Urinary bladder (tissue), 4 donors: ENCODE data around the gene CCNJL. TPM values are rescaled to one million over a fixed set of nuclear protein-coding genes. Genes with fewer than 3 reads are reported as not detected.

Experiments used
- DNase-seq: peaks from one replicate; pipeline ENCODE4 v3.0.0-alpha.2; 2015; ENCODE audit errors: extremely low spot score
- H3K27ac ChIP-seq: one replicate; pipeline ENCODE4 v1.5.1; 2013; ENCODE audit warnings: low read depth, mild to moderate bottlenecking, moderate library complexity
- H3K36me3 ChIP-seq: one replicate; pipeline ENCODE4 v1.6.1; 2013; ENCODE audit warnings: mild to moderate bottlenecking, moderate library complexity; ENCODE audit not compliant: insufficient read depth
- H3K4me1 ChIP-seq: one replicate; pipeline ENCODE4 v1.6.1; 2013; ENCODE audit warnings: mild to moderate bottlenecking, moderate library complexity; ENCODE audit not compliant: insufficient read depth
- H3K4me3 ChIP-seq: one replicate; pipeline ENCODE4 v1.5.1; 2013; ENCODE audit warnings: low read depth, low read length
- WGBS: extraction: QIAGEN DNeasy Blood & Tissue Kit; methylation state at CpG from one replicate; pipeline ENCODE4 v1.1.7; 2013; 5-methylcytosine and 5-hydroxymethylcytosine counted together
- polyA plus RNA-seq: library from polyadenylated mRNA; stranded (reverse); fragments of 200-250 nt; gene quantifications from one replicate; pipeline ENCODE4 v1.2.3, GENCODE V29; 2013
- total RNA-seq: library from RNA; depleted of rRNA; stranded (reverse); fragments of >200 nt; gene quantifications from one replicate; pipeline ENCODE4 v1.2.3, GENCODE V29; 2014
- donor health status: healthy with polysubstance abuse.
- donor health status: healthy.

Gene CCNJL
- total and polyA plus RNA-seq, 2 donors = 2.0 to 4.7 TPM

DNA sequence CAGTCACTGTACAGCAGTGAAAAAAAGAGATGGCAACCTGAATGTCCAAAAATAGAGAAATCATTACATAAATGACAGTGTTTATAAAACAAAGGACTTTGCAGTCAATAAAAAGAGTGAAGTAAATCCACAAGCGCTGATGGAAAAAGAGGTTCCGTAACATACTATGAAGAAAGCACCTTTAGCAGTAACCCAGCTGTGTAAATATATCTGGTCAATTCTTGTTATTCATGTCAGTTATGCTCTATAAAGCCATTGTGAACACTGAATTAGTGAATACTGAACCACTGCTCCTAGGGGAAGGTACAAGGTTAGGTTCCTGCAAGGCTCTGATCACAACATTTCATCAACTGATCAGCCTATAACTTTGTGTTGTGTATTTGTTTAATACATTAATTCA, 39.5 kb downstream of the CCNJL start:
- no peak for DNase-seq
- Histone ChIP-seq H3K36me3 (no peaks in the 10 kb centered on the region), H3K4me1 (no peaks in the 10 kb centered on the region), H3K27ac (no peak overlapping the region), H3K4me3 (no peak overlapping the region)
- WGBS = 66% methylated on average over 2 of the region's 2 CpGs

DNA sequence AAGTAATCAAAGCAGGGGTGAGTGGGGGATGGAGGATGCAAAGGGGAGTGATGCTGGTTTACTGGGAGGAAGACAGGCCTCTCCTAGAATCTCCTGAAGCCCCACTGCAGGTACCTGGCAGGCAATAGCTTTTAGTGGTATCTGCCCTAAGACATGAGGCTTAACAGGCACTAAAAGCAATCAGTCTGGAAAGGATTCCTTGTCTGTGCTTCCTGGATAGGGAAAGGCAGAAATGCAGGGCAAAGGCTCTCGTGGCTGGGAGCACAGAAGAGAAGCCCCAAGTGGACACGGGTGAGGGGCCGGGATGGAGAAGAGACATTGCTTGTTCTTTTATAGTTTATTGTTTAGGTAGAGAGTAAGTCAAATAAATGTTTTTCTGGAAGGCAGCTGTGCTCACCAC, 40.1 kb downstream of the CCNJL start:
- no peak for DNase-seq
- H3K4me1 ChIP-seq = no peaks in the 10 kb centered on the region
- H3K27ac ChIP-seq = no peak overlapping the region
- H3K36me3 ChIP-seq = no peaks in the 10 kb centered on the region
- WGBS = 56% methylated on average over 3 of the region's 3 CpGs
- no peak overlapping the region for H3K4me3 ChIP-seq

DNA sequence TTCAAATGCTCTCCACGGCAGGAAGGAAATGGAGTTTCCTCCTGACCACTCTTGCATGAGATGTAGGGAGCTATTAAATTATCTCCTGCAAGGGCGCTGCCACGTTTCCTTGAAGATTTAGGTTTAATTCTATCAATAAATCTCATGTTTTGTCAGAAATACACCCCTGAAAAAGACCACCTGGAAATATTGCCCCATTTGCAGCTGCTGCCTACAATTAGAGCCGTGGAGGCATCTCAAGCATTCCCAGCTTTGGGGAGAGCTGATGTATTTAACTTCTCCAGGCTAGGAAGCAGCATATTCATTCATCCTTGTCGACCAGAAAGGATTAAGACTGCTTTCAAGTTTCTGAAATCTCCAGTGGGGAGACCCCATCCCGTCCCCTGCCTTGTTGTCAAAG, 40.5 kb downstream of the CCNJL start:
- H3K36me3 ChIP-seq = no peaks in the 10 kb centered on the region
- no peaks in the 10 kb centered on the region for H3K4me1 ChIP-seq
- no peak overlapping the region for H3K27ac ChIP-seq
- DNase-seq = no peak
- H3K4me3 ChIP-seq = no peak overlapping the region
- 58% methylated on average over 6 of the region's 6 CpGs for WGBS

DNA sequence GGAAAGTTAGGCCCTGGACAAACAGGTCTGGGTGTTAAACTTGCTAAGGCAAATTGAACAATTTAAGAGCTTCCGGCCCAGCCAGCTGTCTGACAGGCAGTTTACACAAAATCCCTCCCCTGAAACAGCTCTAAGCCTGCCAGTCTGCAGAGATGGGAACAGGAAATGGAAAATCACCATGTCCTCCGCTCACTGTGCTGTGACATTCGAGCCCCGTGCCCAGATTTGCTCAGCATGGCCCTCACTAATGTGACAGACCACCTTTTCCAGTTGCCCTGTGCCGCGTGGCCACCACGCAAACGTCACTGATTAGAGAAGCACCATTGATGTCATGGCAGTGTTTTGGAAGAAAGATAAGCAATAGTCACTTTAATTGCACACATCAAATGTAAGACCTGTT, 41.0 kb downstream of the CCNJL start:
- Histone ChIP-seq H3K27ac (no peak overlapping the region), H3K36me3 (no peaks in the 10 kb centered on the region), H3K4me3 (no peak overlapping the region), H3K4me1 (no peaks in the 10 kb centered on the region)
- 55% methylated on average over 8 of the region's 8 CpGs for WGBS
- DNase-seq = peak; percentile 55

- no peak overlapping the region for H3K4me3 ChIP-seq
- no peaks in the 10 kb centered on the region for H3K4me1 ChIP-seq
- WGBS = 61% methylated on average over 4 of the region's 4 CpGs
- DNase-seq = no peak
- no peaks in the 10 kb centered on the region for H3K36me3 ChIP-seq
- no peak overlapping the region for H3K27ac ChIP-seq
Measured at GRCh38 chr5:160270704-160271103, 41.7 kb downstream of the CCNJL start.

GRCh38 chr5:160269017-160269416, 43.3 kb downstream of the CCNJL start:
- Histone ChIP-seq H3K27ac (no peak overlapping the region), H3K4me3 (no peak overlapping the region), H3K36me3 (no peaks in the 10 kb centered on the region), H3K4me1 (no peaks in the 10 kb centered on the region)
- no peak for DNase-seq
- 51% methylated on average over 10 of the region's 10 CpGs for WGBS

DNA sequence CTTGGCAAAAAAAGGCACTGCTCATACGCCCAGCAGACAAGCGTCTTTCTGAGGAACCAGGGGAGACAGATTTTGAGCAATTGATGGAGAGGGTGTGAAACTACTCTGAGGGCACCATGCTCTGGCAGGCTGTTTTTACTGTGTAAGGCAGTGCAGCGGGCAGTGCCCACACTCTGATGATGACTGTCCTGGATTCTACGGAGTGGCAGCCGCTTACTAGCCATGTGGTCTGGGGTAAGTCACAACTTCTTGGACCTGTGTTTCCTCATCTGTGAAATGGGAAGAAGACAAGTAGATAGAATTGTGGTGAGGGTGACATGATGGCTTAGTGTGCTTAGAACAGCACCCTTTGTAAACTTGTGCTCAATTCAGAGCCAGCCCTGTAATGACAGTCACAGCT, 44.2 kb downstream of the CCNJL start:
- no peak for DNase-seq
- Histone ChIP-seq H3K4me1 (no peaks in the 10 kb centered on the region), H3K36me3 (no peaks in the 10 kb centered on the region), H3K4me3 (no peak overlapping the region), H3K27ac (no peak overlapping the region)
- WGBS = 87% methylated on average over 5 of the region's 5 CpGs

GRCh38 chr5:160266752-160267345, 45.5 kb downstream of the CCNJL start:
- Histone ChIP-seq H3K36me3 (no peaks in the 10 kb centered on the region), H3K4me3 (no peak overlapping the region), H3K27ac (no peak overlapping the region), H3K4me1 (no peaks in the 10 kb centered on the region)
- no peak for DNase-seq
- WGBS = 84% methylated on average over 9 of the region's 9 CpGs

- Histone ChIP-seq H3K36me3 (no peaks in the 10 kb centered on the region), H3K4me3 (no peak overlapping the region), H3K27ac (no peak overlapping the region), H3K4me1 (no peaks in the 10 kb centered on the region)
- 90% methylated on average over 5 of the region's 5 CpGs for WGBS
- no peak for DNase-seq
Measured at GRCh38 chr5:160266044-160266443, 46.3 kb downstream of the CCNJL start.

- DNase-seq = no peak
- Histone ChIP-seq H3K4me1 (no peaks in the 10 kb centered on the region), H3K36me3 (no peaks in the 10 kb centered on the region), H3K27ac (no peak overlapping the region), H3K4me3 (no peak overlapping the region)
- WGBS = 83% methylated on average over 4 of the region's 4 CpGs
Measured at GRCh38 chr5:160263326-160263855, 49.0 kb downstream of the CCNJL start.

DNA sequence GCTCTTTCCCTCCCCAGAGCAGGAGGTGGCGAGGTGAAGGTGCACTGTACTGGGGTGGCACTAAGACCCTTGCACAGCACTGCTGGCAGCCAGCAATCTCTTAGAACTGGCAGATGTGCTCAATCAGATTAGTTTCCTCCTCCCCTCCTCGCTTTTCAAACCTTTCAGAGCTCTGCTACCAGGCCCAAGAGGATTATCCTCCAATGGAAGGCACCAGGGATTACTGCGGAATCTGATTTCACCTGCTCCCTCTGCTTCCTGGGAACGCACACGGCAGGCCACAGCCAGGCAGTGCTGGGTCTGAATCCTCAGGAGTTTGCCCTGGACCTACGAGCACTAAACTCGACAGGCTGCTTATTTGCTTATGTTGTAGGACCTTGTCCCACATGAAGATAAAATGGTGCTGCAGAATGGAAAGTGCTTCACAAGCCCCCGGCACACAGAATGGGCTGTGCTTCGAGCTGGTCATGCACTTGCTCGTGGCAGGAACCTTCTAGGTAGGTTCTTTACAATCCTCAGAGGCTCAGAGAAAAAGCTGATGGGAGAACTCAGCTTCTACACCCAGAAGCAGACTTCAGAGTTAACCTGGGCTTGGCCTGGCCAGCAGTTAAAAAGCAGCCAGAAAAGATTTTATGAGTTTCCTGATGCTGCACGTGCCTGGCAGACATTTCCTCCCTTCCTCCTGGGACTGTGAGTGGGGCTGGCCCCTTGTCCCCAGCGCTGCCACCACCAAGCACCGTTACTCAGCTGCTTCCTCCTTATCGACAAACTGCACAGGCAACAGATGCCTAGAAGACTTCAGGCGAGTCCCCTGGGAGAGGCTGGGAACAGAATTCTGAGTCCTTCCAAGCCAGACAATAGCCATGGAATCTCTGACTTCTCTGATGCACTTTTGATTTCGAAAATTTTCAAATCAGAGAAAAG, 50.0 kb downstream of the CCNJL start:
- no peak overlapping the region for H3K27ac ChIP-seq
- no peaks in the 10 kb centered on the region for H3K4me1 ChIP-seq
- H3K36me3 ChIP-seq = no peaks in the 10 kb centered on the region
- H3K4me3 ChIP-seq = no peak overlapping the region
- no peak for DNase-seq
- WGBS = 61% methylated on average over 16 of the region's 16 CpGs

- WGBS = 34% methylated on average over 22 of the region's 22 CpGs
- DNase-seq = peak; percentile 69
- H3K36me3 ChIP-seq = no peaks in the 10 kb centered on the region
- peak overlapping the region; percentile 70 for H3K27ac ChIP-seq
- H3K4me1 ChIP-seq = no peaks in the 10 kb centered on the region
- H3K4me3 ChIP-seq = no peak overlapping the region
Measured at GRCh38 chr5:160260881-160261815, 51.2 kb downstream of the CCNJL start.

DNA sequence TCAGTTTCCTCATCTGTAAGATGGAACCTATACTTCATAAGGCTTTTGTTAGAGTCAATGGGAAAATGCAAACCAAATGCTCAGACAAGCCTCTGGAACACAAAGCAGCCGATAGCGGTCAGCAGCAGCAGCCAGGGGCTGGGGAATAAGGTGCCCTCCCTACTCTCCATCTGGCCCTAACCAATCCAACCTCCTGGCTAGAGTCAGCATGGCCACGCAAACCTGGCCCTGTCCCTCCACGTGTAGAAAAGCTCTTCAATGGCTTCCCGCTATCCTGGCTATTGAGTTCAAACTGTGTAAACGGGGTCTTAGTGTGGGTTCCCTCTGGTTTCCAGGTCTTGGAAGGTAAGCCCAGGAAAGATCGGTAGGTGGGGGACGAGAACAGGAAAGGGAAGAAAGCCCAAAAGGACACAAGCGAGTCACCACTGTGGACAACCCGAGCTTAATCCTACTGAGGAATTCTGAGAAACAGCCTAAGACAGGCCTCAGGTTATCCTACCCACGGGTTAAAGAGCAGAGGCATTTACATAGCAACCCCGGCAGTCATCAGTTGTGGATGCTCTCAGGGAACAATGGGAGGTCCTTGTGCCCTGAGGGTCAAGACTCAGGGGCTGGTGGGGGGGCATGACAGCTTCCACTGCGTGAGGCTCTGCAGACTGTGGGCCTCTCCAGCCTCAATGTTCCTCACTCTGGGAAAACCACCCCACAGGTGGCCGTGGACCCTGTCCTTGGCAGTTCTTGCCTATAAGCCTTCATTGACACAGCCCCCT, 52.2 kb downstream of the CCNJL start:
- no peak for DNase-seq
- H3K4me1 ChIP-seq = no peaks in the 10 kb centered on the region
- H3K36me3 ChIP-seq = no peaks in the 10 kb centered on the region
- no peak overlapping the region for H3K4me3 ChIP-seq
- WGBS = 89% methylated on average over 14 of the region's 14 CpGs
- H3K27ac ChIP-seq = peak overlapping the region; percentile 39
